ENCODE data around the gene PLBD2.
A peak's percentile ranks its signal among the peaks of the same experiment; 100 is the strongest.

PLBD2 gene

GRCh38 chr12:113358381-113359132 lies at the start of gene PLBD2:
Gene PLBD2, plus strand, starts transcription at chr12:113358587. Its CDS starts 14 bp downstream, at chr12:113358601.
- peak; percentile 96 for DNase-seq

GRCh38 chr12:113310489-113310888 lies 47.9 kb upstream of the PLBD2 start:
- DNase-seq: no peak

GRCh38 chr12:113314121-113314529 lies 44.3 kb upstream of the PLBD2 start:
- no peak for DNase-seq

GRCh38 chr12:113315358-113315757 lies 43.0 kb upstream of the PLBD2 start:
- no peak for DNase-seq

- DNase-seq: no peak
These were observed 42.2 kb upstream of the PLBD2 start for GRCh38 chr12:113316155-113316554.

GRCh38 chr12:113317122-113317521 lies 41.3 kb upstream of the PLBD2 start:
- DNase-seq: no peak

- no peak for DNase-seq
These were observed 40.2 kb upstream of the PLBD2 start for GRCh38 chr12:113318046-113318656.

GRCh38 chr12:113318900-113319628 lies 39.3 kb upstream of the PLBD2 start:
- DNase-seq: no peak

GRCh38 chr12:113320401-113320800 lies 38.0 kb upstream of the PLBD2 start:
- no peak for DNase-seq

GRCh38 chr12:113322343-113322742 lies 36.0 kb upstream of the PLBD2 start:
- DNase-seq: peak; percentile 24

- DNase-seq: no peak
These were observed 32.5 kb upstream of the PLBD2 start for GRCh38 chr12:113325916-113326315.

- no peak for DNase-seq
These were observed 31.5 kb upstream of the PLBD2 start for GRCh38 chr12:113326775-113327395.

- no peak for DNase-seq
These were observed 30.0 kb upstream of the PLBD2 start for GRCh38 chr12:113328368-113328889.

GRCh38 chr12:113329022-113329790 lies 29.2 kb upstream of the PLBD2 start:
- no peak for DNase-seq

GRCh38 chr12:113329791-113330417 lies 28.5 kb upstream of the PLBD2 start:
- no peak for DNase-seq

GRCh38 chr12:113330505-113330904 lies 27.9 kb upstream of the PLBD2 start:
- DNase-seq: no peak

- DNase-seq: no peak
These were observed 25.5 kb upstream of the PLBD2 start for GRCh38 chr12:113332688-113333417.

GRCh38 chr12:113333418-113333750 lies 25.0 kb upstream of the PLBD2 start:
- DNase-seq: no peak

- DNase-seq: peak; percentile 36
These were observed 24.3 kb upstream of the PLBD2 start for GRCh38 chr12:113333877-113334785.

Data from CD4-positive, alpha-beta T cell treated with Interleukin-15 for 1 hour (primary cell).